ENCODE data around the gene PILRB. TPM values are rescaled to one million over a fixed set of nuclear protein-coding genes. Genes with fewer than 3 reads are reported as not detected.
A peak's percentile ranks its signal among the peaks of the same experiment; 100 is the strongest.

PILRB gene
- total and polyA plus RNA-seq, 9 of the 15 experiments (the other 6 are each of a cell fraction or from before 2014, with no cell fraction given), result 6.2 to 94.6 (median 37.0) TPM

GRCh38 chr7:100335566-100336466 is 22.1 kb upstream of the PILRB start (continued):
- peak; percentile 84 for TF ChIP-seq ESRRA (IDR thresholded peaks at IDR 0.05; ENCODE audit: borderline replicate concordance, low read depth)
- TF ChIP-seq POLR2B (IDR thresholded peaks at IDR 0.05; ENCODE audit: low read depth, partially characterized antibody), result peak; percentile 99
- peak; percentile 71; the same call in 1 of the 2 replicates for TF ChIP-seq MYC (IDR thresholded peaks at IDR 0.05; ENCODE audit: low read depth, low read length)
- peak; percentile 94 for TF ChIP-seq MYC (CRISPR knock-in tag; IDR thresholded peaks at IDR 0.05; ENCODE audit: borderline replicate concordance, low read depth)
- peak; percentile 83; the same call in 1 of the 2 replicates for TF ChIP-seq POLR2AphosphoS2 (IDR thresholded peaks at IDR 0.05; ENCODE audit: low read length)
- peak in 1 of 3 experiments; percentile 44 for TF ChIP-seq YY1 (IDR thresholded peaks at IDR 0.05; ENCODE audit: borderline replicate concordance in 1 of 3, control insufficient read depth in 1 of 3, extremely low read depth in 1 of 3, insufficient read depth in 3 of 3, insufficient read length in 1 of 3, insufficient replicate concordance in 2 of 3, low read depth in 1 of 3, low read length in 2 of 3)
- peak; percentile 5; the same call in 1 of the 2 replicates for TF ChIP-seq SPI1 (IDR thresholded peaks at IDR 0.05; ENCODE audit: borderline replicate concordance, low read depth, low read length)
- peak; percentile 92 for TF ChIP-seq MGA (IDR thresholded peaks at IDR 0.05)
- peak; percentile 92 for TF ChIP-seq OTX1 (CRISPR knock-in tag; IDR thresholded peaks at IDR 0.05)
- peak; percentile 89 for TF ChIP-seq TAF9B (IDR thresholded peaks at IDR 0.05; ENCODE audit: partially characterized antibody)
- TF ChIP-seq ZNF165 (CRISPR knock-in tag; IDR thresholded peaks at IDR 0.05; ENCODE audit: borderline replicate concordance), result peak; percentile 49; the same call in 1 of the 2 replicates
- TF ChIP-seq MEIS2 (IDR thresholded peaks at IDR 0.05; ENCODE audit: partially characterized antibody), result peak; percentile 71
- peak; percentile 94 for TF ChIP-seq MBD2 (IDR thresholded peaks at IDR 0.05; ENCODE audit: borderline replicate concordance, low read depth)
- TF ChIP-seq NCOA1 (IDR thresholded peaks at IDR 0.05; ENCODE audit: low read depth), result 0 out of 2 replicates have a peak, but pooled peaks have one; percentile 47
- TF ChIP-seq CREM (IDR thresholded peaks at IDR 0.05; ENCODE audit: low read depth), result peak; percentile 91
- peak; percentile 96 for TF ChIP-seq POLR2G (IDR thresholded peaks at IDR 0.05; ENCODE audit: low read depth, low read length)
